Sigmoid colon (tissue), 4 donors: ENCODE measurements around the gene NUDT9.

Source experiments
- CTCF ChIP-seq, 4 experiments: fragments of 450-650 bp in 3 of 4; fragments of 200-600 bp in 1 of 4; IDR thresholded peaks; one replicate each; pipeline ENCODE4 v1.5.1; 2016 to 2019; ENCODE audit warnings: antibody characterized with exemption in 4 of 4, mild to moderate bottlenecking in 3 of 4, moderate library complexity in 2 of 4
- POLR2AphosphoS5 ChIP-seq, 4 donors: sonication (generic); formaldehyde crosslinking; IDR thresholded peaks; one replicate each; pipeline ENCODE4 v1.6.1; 2017; ENCODE audit warnings: antibody characterized with exemption in 4 of 4

GRCh38 chr4:87382931-87383330, 39.4 kb upstream of the NUDT9 start:
- TF ChIP-seq CTCF (IDR thresholded peaks at IDR 0.05) (no peak), POLR2AphosphoS5 (IDR thresholded peaks at IDR 0.05) (no peak)
